ENCODE data around the gene SPPL2C.

GRCh38 chr17:45824475-45824874 is 20.2 kb upstream of the SPPL2C start:
- TF ChIP-seq CTCF (IDR thresholded peaks at IDR 0.05) (no peak), POLR2A (IDR thresholded peaks at IDR 0.05) (no peak)
